Ecto neural progenitor cell (in vitro differentiated cells): ENCODE measurements around the gene BAIAP3.

Experiments used
- DNase-seq: peaks from one replicate; pipeline ENCODE4 v3.0.0-alpha.2; 2018; ENCODE audit warnings: low spot score

Gene BAIAP3

GRCh38 chr16:1371054-1371978, 37.9 kb downstream of the BAIAP3 start:
- no peak for DNase-seq

DNA sequence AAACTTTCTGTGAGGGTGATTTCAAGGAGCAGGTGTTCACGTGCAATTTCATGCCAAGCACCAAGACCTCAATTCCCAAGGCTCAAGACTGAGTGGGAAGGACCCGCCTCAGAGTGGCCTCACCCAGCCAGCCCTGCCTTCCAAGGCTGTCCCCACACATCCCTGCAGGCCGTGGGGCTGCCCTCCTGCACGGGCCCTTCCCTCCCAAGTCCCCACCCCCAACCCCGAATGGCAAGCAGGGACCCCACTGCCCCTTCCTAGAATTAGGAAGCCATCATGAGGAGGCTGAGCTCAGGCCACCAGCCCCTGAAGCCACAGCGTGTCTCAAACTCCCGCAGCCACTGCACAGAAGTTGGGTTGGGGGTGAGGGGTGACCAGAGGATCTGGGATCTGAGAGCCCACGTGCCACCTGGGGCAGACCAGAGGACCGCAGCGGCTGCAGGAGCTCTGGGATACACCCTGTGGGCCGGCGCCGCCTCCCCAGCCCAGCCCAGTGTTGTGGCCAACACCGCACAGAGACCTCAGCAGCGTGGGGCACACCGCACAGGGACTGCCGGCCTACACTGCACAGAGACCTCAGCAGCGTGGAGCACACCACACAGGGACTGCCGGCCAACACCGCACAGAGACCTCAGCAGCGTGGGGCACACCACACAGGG, 39.0 kb downstream of the BAIAP3 start:
- no peak for DNase-seq

GRCh38 chr16:1374418-1375297, 41.2 kb downstream of the BAIAP3 start:
- DNase-seq, result no peak

DNA sequence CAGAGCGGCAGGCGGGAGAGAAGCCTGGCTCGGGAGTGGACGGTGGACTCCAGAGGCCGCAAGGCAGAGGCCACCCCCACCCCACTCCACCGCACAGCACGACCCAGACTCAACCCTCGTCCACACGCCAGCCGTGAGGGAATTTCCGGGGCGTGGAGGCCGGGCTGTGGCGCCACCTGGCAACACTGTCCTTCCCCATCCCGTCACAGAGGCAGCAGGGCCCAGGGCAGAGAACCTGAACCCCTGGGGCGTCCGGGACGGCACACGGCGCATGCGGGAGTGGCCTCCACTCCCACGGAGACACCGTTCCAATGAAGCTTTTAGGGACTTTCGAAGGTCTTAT, 41.8 kb downstream of the BAIAP3 start:
- DNase-seq, result no peak

DNA sequence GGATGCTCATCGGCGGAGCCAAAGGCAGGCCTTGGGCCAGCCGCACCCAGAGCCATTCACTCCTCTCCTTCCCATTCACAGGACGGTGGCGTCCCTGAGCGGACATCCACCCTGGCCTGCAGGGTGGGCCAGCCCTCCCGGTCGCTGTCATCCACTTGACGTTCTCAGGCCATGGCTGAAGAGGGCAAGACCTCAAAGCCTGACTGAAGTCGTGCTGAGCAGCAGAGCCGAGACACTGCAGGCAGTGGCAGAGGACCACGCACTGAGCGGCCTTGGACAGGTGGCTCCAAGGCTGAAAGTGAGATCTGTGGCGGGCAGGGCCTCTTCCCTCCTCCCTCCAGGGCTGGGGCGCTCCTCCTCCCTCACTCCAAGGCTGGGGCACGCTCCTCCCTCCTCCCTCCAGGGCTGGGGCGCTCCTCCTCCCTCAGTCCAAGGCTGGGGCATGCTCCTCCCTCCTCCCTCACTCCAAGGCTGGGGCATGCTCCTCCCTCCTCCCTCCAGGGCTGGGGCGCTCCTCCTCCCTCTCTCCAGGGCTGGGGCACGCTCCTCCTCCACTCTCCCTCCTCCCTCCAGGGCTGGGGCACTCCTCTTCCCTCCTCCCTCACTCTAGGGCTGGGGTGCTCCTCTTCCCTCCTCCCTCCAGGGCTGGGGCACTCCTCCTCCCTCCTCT, 42.4 kb downstream of the BAIAP3 start:
- no peak for DNase-seq

GRCh38 chr16:1377406-1378010, 44.1 kb downstream of the BAIAP3 start:
- no peak for DNase-seq

DNA sequence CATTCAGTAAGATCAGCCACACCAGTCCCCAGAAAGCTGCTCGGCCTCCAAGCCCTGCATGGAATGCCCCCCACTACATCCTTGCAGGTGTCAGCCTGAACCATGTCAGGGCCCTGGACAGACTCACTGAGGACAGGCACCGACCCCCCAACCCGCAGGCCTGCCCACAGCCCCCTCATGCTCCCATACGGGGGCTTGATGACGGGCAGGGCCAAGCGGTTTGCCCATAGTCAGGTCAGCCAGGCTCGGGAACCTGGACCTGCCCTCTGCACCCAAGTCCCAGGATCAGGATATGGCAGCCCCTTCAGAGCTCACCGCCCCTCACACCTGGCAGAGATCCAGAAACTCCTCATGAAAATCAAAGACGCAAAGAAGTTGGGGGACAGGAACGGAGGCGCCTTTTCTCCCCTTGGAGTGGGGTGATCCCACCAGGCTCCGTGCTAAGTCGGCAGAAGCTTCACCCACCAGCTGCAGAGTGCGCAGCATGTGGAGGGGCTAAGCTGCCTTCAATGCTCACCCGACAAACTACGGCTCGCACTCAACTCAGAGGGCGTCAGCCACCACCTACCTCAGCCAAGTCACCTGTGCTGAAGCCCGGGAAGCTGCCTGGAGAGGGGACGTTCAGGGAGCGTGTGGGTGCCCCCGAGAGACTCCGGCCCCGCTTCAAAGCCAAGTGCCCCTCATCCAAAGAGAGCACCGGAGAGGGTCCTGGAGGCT, 44.8 kb downstream of the BAIAP3 start:
- no peak for DNase-seq

- peak; percentile 79 for DNase-seq
Measured at GRCh38 chr16:1378804-1379303, 45.4 kb downstream of the BAIAP3 start.

DNA sequence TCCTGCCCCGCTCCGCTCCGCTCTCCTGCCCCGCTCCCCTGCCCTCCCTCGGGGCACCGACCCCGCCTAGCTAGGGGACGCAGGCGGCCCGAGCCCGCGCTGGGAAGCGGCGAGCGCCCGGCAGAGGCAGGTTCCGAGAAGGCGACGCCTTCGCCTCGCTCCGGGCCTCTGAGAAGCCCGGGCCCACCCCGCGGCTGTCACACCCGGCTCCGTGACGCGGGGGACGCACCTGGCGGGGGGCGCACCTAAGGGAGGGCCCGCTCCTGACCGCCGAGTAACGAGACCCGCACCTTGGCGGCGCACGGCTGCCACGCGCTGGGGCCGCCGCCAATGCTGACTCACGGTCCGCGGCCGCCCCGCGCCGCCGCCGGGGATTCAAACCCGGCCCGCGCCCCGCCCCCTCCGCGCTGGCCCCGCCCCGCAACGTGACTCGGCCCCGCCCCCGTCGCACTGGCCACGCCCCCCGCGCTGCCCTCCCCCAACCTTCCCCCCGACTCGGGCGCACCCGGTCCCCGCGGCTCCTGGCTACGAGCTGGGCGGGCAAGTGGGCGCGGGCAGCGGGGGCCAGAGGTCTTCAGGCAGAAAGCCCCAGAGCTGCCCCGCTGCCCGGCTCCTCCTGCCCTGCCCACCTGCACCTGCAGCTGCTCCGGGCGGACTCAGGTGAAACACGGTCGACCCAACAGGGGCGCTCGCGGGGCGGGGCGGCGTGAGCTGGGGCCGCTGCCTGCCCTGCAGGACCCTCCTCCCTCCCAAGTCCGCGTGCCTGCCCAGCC, 46.0 kb downstream of the BAIAP3 start:
- DNase-seq, result peak; percentile 90

- DNase-seq, result no peak
Measured at GRCh38 chr16:1380195-1380594, 46.8 kb downstream of the BAIAP3 start.

DNA sequence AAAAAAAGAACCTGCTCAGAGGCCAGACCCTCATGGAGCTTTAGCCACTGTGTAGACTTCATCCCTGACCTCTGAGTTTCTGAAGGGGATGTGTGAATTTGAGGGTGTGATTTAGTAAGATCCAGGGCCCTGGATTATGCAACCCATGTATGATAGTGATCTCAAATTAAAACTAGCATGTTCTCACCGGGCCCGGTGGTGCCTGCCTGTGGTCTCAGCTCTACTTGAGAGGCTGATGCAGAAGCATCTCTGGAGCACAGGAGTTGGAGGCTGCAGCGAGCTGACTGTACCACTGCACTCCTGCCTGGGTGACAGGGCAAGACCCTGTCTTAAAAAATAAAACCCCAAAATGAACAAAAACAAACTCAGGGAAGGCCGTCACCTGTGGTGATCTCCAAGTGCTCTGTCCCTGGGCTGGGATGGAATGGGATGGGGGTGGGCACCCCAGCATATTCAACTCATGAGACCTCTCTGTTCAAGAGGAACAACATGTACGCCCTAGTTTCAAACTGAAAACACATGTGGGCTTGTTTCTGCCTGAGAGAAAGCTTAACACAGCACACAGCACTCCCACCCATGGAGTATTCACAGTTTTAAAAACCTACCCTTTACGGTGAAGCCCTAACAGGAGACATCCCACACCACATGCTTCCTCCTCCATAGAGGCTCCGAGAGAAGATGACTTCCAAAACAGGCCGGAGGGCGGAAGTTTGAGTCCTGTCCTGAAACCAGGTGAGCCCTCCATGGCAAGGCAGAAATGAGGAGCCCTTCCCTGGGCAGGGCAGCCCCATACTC, 48.4 kb downstream of the BAIAP3 start:
- DNase-seq, result no peak

GRCh38 chr16:1383556-1383955, 50.1 kb downstream of the BAIAP3 start:
- DNase-seq, result no peak

GRCh38 chr16:1385232-1385631, 51.8 kb downstream of the BAIAP3 start:
- DNase-seq, result no peak

DNA sequence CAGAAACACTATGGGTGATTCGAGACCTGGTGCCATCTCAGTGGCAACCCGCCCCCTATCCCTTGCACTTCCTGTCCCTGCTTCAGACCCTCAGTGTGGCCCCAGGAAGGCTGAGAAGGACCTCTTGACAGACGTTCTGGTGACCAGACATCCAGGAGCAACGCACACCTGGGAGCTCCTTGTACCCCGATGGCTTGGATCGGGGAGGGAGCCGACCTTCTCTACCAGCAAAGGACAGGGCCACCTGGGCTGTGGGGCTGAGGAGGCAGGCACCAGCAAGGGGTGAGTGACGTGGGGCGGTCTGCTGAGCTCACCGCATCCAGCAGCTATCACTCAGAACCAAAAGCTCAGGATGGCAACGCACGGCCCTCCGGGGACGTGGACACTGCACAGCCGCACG, 53.9 kb downstream of the BAIAP3 start:
- DNase-seq, result no peak

DNA sequence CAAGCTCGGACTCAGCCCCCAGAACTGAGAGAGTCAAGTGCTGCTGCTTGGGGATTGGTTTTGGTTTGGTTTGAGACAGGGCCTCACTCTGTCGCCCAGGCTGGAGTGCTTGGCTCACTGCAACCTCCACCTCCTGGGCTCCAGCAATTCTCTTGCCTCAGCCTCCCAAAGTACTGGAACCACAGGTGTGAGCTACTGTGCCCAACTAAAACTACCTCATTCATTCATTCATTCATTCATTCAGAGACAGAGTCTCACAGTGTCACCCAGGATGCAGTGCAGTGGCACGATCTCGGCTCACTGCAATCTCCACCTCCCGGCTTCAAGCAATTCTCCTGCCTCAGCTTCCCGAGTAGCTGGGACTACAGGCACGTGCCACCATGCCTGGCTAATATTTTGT, 56.3 kb downstream of the BAIAP3 start:
- no peak for DNase-seq

- no peak for DNase-seq
Measured at GRCh38 chr16:1390239-1390779, 56.9 kb downstream of the BAIAP3 start.

- DNase-seq, result no peak
Measured at GRCh38 chr16:1392826-1393225, 59.4 kb downstream of the BAIAP3 start.

DNA sequence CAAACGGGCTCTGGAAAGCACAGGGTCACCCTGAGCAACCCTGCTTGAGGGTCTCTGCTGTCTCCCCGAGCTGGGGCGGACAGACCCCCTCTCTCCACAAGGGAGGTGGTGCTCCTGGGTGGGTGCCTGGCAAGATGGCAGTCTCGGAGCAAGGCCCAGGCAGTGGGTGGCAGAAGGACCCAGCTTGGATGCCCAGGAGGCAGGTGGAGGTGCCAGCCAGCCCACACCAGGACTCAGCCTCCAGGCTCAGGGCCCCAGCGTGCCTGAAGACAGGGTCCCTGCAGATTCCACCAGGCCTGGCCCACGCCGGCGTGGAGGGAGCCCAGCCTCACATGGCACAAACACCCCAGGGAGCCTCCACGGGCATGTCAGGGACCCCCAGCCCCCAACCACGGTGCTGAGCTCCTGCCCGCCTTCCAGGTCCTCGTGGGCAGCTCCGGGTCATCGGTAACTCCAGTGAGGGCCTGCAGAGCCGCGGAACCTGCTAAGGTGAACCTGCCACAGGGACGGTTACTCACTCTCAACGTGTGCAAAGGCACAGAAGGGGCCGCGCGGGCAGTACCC, 60.2 kb downstream of the BAIAP3 start:
- no peak for DNase-seq
